Endodermal cell (in vitro differentiated cells): ENCODE measurements around the gene YPEL4. TPM values are rescaled to one million over a fixed set of nuclear protein-coding genes. Genes with fewer than 3 reads are reported as not detected.

Experiments
- DNase-seq: peaks from one replicate; pipeline ENCODE4 v3.0.0-alpha.2; 2017
- H3K27ac ChIP-seq: 2 replicates; pipeline ENCODE4 v1.5.1; 2013; ENCODE audit warnings: mild to moderate bottlenecking, low read depth, low read length, moderate library complexity
- H3K27me3 ChIP-seq: 2 replicates; pipeline ENCODE4 v1.6.1; 2013; ENCODE audit warnings: mild to moderate bottlenecking, low read length, moderate library complexity; ENCODE audit not compliant: insufficient read depth, control insufficient read depth, poor library complexity, severe bottlenecking
- H3K36me3 ChIP-seq: 2 replicates; pipeline ENCODE4 v1.7.0; 2013; ENCODE audit warnings: mild to moderate bottlenecking, low read length, moderate library complexity; ENCODE audit not compliant: control insufficient read depth, insufficient read depth
- H3K4me1 ChIP-seq: one replicate; pipeline ENCODE4 v1.7.0; 2013; ENCODE audit warnings: low read length; ENCODE audit not compliant: control insufficient read depth, insufficient read depth
- H3K4me3 ChIP-seq: 2 replicates; pipeline ENCODE4 v1.5.1; 2013; ENCODE audit warnings: mild to moderate bottlenecking, low read length, moderate library complexity
- H3K9ac ChIP-seq: 2 replicates; pipeline ENCODE4 v1.6.1; 2013; ENCODE audit warnings: mild to moderate bottlenecking, low read length, moderate library complexity; ENCODE audit not compliant: poor library complexity, severe bottlenecking; ENCODE audit errors: extremely low read depth
- H3K9me3 ChIP-seq: 2 replicates; pipeline ENCODE4 v1.6.1; 2013; ENCODE audit warnings: mild to moderate bottlenecking, low read length, moderate library complexity; ENCODE audit not compliant: control insufficient read depth
- H3K27ac Mint-ChIP-seq: 2 replicates; pipeline ENCODE4 v1.8.0; 2020; ENCODE audit warnings: mixed read lengths
- H3K27me3 Mint-ChIP-seq: 2 replicates; pipeline ENCODE4 v1.8.0; 2021; ENCODE audit warnings: mild to moderate bottlenecking, mixed read lengths; ENCODE audit not compliant: insufficient read depth
- H3K36me3 Mint-ChIP-seq: 2 replicates; pipeline ENCODE4 v1.8.0; 2020; ENCODE audit warnings: low read depth, mixed read lengths
- H3K4me1 Mint-ChIP-seq: 2 replicates; pipeline ENCODE4 v1.8.0; 2020; ENCODE audit warnings: mixed read lengths
- H3K4me3 Mint-ChIP-seq: 2 replicates; pipeline ENCODE4 v1.8.0; 2020; ENCODE audit warnings: mild to moderate bottlenecking, moderate library complexity, mixed read lengths
- H3K9me3 Mint-ChIP-seq: 2 replicates; pipeline ENCODE4 v1.8.0; 2020; ENCODE audit warnings: mild to moderate bottlenecking, mixed read lengths
- WGBS, 2 experiments: methylation state at CpG; one replicate each; pipeline versions ENCODE4 v1.1.5 to v1.1.7; 2013; ENCODE audit warnings: missing lambda C conversion rate in 2 of 2, mixed read lengths in 1 of 2; ENCODE audit not compliant: insufficient coverage in 1 of 2, insufficient read length in 1 of 2; 5-methylcytosine and 5-hydroxymethylcytosine counted together
- total RNA-seq, 2 donors: library from RNA; stranded (reverse); fragmentation: NEBNext Ultra II Directional in 1 of 2; extraction: Animal tissue kit (Norgen Biotek cat#: 25700) in 1 of 2; gene quantifications; 2 replicates in 1 of 2; 3 replicates in 1 of 2; pipeline ENCODE4 v1.2.1, GENCODE V29; 2021
- TF ChIP-seq, protein P1 (sequence below): fragments of 200-600 bp; sonication (generic); conservative IDR thresholded peaks from 2 replicates; pipeline ENCODE4 v1.5.0; 2021; ENCODE audit warnings: antibody characterized with exemption, mild to moderate bottlenecking

The YPEL4 gene
- total RNA-seq, 2 donors from 2014 or later: not detected

DNA sequence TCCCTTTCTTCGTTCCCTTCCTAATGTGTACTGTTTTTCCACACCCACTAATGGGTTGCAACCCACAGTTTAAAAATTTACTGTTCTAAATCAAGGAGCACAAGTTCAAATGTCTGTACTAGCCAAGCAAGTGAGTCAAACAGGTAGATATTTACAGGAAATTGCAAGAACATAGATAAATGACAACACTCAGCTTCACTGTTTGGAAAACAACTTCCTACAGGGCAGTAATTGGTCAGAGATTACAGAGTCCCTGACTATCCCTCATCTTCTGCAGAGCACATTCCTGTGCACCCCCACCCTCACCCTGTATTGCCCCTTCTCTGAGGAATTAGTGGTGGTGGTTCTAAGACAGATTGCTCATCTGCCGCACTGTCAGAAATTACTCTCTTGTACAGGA lies 50.3 kb downstream of the YPEL4 start:
- no peaks in the 10 kb centered on the region for H3K27me3 ChIP-seq
- H3K27me3 Mint-ChIP-seq: no peaks in the 10 kb centered on the region
- peak overlapping the region; percentile 79 for H3K4me3 ChIP-seq
- peak overlapping the region; percentile 65 for H3K4me3 Mint-ChIP-seq
- H3K9me3 ChIP-seq: no peaks in the 10 kb centered on the region
- no peaks in the 10 kb centered on the region for H3K36me3 ChIP-seq
- H3K9ac ChIP-seq: no peak overlapping the region
- H3K27ac ChIP-seq: no peak overlapping the region
- H3K4me1 Mint-ChIP-seq: peaks cover 32% of the 10 kb centered on the region
- no peak for DNase-seq
- WGBS, 2 experiments: 84% methylated on average over 2 of the region's 2 CpGs; no CpG with 5 or more reads in 1 of the 2 experiments
- H3K36me3 Mint-ChIP-seq: peaks cover 23% of the 10 kb centered on the region
- H3K4me1 ChIP-seq: peaks cover 2% of the 10 kb centered on the region
- no peaks in the 10 kb centered on the region for H3K9me3 Mint-ChIP-seq
- H3K27ac Mint-ChIP-seq: peak overlapping the region; percentile 27
- TF ChIP-seq, protein P1, sequence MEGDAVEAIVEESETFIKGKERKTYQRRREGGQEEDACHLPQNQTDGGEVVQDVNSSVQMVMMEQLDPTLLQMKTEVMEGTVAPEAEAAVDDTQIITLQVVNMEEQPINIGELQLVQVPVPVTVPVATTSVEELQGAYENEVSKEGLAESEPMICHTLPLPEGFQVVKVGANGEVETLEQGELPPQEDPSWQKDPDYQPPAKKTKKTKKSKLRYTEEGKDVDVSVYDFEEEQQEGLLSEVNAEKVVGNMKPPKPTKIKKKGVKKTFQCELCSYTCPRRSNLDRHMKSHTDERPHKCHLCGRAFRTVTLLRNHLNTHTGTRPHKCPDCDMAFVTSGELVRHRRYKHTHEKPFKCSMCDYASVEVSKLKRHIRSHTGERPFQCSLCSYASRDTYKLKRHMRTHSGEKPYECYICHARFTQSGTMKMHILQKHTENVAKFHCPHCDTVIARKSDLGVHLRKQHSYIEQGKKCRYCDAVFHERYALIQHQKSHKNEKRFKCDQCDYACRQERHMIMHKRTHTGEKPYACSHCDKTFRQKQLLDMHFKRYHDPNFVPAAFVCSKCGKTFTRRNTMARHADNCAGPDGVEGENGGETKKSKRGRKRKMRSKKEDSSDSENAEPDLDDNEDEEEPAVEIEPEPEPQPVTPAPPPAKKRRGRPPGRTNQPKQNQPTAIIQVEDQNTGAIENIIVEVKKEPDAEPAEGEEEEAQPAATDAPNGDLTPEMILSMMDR: no peak

DNA sequence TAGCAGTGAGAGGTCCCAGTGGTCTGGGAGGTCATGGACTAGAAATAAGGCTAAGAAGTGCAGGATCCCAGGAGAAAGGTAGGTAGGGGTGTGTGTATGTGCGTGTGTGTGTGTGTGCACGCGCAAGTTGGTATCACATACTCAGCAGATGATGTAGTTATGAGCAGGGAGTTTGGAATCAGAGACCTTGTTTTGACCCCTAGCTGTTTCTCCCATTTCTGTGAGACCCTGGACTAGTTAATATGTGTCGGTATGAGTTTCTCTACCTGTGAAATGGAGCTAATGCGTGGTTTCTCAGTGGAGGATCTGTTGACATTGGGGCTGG lies 50.9 kb downstream of the YPEL4 start:
- Histone ChIP-seq H3K4me3 (peak overlapping the region; percentile 79), H3K27ac (peak overlapping the region; percentile 50), H3K9ac (no peak overlapping the region), H3K36me3 (no peaks in the 10 kb centered on the region), H3K4me1 (peaks cover 2% of the 10 kb centered on the region), H3K9me3 (no peaks in the 10 kb centered on the region), H3K27me3 (no peaks in the 10 kb centered on the region)
- H3K27me3 Mint-ChIP-seq: no peaks in the 10 kb centered on the region
- H3K4me3 Mint-ChIP-seq: peak overlapping the region; percentile 65
- peaks cover 32% of the 10 kb centered on the region for H3K4me1 Mint-ChIP-seq
- TF ChIP-seq, protein P1: no peak
- no peaks in the 10 kb centered on the region for H3K9me3 Mint-ChIP-seq
- H3K36me3 Mint-ChIP-seq: peaks cover 23% of the 10 kb centered on the region
- no peak for DNase-seq
- peak overlapping the region; percentile 57 for H3K27ac Mint-ChIP-seq
- 63 to 80% methylated on average over 4 to 5 of the region's 5 CpGs for WGBS, 2 experiments

DNA sequence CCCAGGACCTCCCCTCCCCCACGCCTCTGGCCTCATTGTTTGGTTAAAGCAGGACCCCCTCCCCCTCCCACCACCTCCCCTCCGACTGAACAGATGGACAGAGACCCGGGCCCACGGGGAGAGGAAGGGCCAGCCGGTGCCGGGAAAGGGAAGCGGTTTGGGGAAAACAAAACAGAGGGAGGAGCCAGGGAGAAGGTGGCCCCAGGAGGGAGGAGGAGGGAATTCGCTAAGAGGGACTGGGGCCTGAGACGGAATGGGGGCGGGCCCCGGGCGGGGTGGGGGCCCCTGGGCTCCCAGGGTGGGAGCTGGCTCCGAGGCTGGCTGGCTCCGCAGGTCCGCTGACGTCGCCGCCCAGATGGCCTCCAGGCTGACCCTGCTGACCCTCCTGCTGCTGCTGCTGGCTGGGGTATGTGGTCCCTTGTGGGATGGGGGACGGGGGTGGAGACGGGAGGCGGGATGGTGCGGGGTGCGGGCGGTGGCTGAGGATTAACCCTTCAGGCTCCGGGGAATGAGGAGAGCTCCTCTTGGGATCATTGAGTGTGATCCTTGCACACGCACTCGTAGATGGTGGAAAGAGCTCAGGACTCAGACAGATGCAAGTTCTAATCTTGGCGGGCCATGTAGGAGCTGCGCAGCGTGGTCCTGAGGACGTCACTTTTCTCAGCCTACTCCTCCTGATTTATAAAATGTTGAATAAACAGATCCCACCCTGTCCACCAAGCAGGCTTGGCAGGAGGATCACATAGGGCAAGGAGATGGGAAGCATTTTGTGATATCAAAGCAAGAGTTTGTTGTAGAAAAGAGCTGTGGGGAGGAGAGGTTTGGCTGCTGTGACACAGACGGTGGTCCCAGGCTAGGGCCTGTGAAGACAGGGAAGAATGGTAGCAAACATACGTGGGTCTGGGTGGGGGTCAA lies 51.5 kb downstream of the YPEL4 start:
- peak overlapping the region; percentile 92 for H3K27ac ChIP-seq
- peak overlapping the region; percentile 79 for H3K4me3 ChIP-seq
- WGBS, 2 experiments: 6 to 12% methylated on average over 7 to 32 of the region's 33 CpGs
- peak overlapping the region; percentile 57 for H3K9ac ChIP-seq
- H3K36me3 ChIP-seq: no peaks in the 10 kb centered on the region
- Mint-ChIP-seq H3K4me3 (peak overlapping the region; percentile 65), H3K27ac (peak overlapping the region; percentile 57), H3K36me3 (peaks cover 23% of the 10 kb centered on the region), H3K27me3 (peaks cover 2% of the 10 kb centered on the region), H3K9me3 (no peaks in the 10 kb centered on the region), H3K4me1 (peaks cover 32% of the 10 kb centered on the region)
- peak; percentile 94 for DNase-seq
- H3K4me1 ChIP-seq: peaks cover 2% of the 10 kb centered on the region
- TF ChIP-seq, protein P1: no peak
- no peaks in the 10 kb centered on the region for H3K9me3 ChIP-seq
- no peaks in the 10 kb centered on the region for H3K27me3 ChIP-seq
